Fibroblast of skin of abdomen (primary cell): ENCODE measurements around the gene UFSP1.
A peak's percentile ranks its signal among the peaks of the same experiment; 100 is the strongest.

ENCODE experiments used
- DNase-seq: peaks from one replicate; pipeline ENCODE4 v3.0.0-alpha.2; 2013

The UFSP1 gene

DNA sequence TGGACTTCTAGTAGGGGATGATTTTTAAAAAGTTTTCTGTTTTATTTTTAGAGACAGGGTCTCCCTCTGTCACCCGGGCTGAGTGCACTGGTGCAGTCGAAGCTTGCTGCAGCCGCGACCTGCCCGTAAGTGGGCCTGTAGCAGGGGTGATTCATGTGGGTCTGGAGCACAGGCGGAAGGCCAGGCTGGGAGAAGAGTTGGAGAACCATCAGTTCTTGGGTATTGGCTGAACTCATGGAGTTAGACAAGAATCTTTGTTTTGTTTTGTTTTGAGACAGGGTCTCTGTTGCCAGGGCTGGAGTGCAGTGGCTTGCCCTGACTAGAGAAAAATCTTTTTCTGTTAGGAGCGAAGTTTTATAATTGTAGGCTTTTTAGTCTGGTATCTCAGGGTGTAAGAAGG is 8.9 kb downstream of the UFSP1 start:
- DNase-seq = no peak

DNA sequence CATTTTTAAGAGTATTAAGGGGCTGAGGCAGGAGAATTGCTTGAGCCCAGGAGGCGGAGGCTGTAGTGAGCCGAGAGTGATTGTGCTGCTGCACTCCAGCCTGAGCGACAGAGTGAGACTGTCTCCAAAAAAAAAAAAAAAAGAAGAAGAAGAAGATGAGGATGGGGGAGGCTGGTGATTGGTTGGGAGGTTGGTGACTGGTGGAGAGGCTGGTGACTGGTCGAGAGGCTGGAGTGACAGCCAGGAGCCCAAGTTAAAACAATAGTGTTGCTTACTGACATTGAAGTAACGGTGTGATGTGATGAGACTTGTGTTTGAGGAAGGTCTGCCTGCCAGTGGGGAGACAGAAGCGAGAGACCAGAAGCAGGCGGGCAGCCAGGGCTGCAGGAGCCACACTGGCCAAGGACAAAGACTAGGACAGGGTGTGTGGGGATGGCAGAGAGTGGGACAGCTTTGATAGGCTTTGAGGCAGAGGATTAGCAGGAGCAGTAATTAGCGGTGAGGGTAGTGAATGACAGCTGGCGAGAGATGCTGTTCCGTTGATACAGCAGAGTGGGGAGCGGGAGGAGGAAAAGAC is 9.7 kb downstream of the UFSP1 start:
- DNase-seq = no peak

GRCh38 chr7:100878685-100879084 is 10.8 kb downstream of the UFSP1 start:
- DNase-seq = no peak

GRCh38 chr7:100878013-100878412 is 11.5 kb downstream of the UFSP1 start:
- no peak for DNase-seq

DNA sequence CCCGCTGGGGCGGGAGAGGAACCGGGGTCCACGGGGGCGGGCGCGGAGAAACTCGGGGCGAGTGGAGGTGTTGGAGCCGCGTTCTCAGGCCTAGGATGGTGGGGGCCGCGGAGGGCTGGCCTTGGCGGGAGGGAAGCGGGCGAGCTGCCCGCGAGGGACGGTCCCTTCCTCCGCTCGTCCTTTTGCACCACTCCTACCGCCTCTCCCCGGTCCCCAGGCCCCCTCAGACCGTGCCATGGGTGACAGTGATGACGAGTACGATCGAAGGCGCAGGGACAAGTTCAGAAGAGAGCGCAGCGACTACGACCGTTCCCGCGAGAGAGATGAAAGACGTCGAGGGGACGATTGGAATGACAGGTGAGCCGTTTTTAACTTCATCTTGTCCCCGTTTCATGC is 14.2 kb downstream of the UFSP1 start:
- no peak for DNase-seq

GRCh38 chr7:100874577-100875355 is 14.7 kb downstream of the UFSP1 start, which contains the start of gene SRRT:
Gene SRRT (plus strand): TSS chr7:100875103. CDS start chr7:100875591, 488 bp downstream.
- peak; percentile 98 for DNase-seq

GRCh38 chr7:100874300-100874576 is 15.3 kb downstream of the UFSP1 start:
- DNase-seq = no peak

DNA sequence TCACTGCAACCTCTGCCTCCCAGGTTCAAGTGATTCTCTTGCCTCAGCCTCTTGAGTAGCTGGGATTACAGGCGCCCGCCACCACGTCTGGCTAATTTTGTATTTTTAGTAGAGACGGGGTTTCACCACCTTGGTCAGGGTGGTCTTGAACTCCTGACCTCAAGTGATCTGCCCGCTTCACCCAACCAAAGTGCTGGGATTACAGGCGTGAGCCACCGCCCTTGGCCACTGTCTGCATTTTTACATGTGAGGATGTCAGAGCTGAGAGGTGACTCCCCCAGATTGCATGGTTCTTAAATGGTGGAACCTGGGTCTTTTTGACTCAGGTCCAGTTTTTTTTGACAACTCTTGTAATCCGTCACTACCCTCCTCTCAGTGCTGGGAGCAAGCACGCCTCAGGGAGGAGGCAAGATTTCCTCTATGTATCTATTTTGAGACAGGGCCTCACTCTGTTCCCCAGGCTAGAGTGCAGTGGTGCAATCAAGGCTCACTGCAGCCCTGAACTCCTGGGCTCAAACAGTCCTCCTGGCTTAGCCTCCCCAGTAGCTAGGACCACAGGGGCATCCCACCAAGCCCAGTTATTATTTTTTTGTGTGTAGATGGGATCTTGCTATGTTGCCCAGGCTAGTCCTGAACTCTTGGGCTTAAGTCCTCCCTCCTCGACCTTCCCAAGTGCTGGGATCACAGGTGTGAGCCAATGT is 15.8 kb downstream of the UFSP1 start:
- DNase-seq = no peak

GRCh38 chr7:100867776-100868485 is 21.6 kb downstream of the UFSP1 start:
- DNase-seq = no peak

DNA sequence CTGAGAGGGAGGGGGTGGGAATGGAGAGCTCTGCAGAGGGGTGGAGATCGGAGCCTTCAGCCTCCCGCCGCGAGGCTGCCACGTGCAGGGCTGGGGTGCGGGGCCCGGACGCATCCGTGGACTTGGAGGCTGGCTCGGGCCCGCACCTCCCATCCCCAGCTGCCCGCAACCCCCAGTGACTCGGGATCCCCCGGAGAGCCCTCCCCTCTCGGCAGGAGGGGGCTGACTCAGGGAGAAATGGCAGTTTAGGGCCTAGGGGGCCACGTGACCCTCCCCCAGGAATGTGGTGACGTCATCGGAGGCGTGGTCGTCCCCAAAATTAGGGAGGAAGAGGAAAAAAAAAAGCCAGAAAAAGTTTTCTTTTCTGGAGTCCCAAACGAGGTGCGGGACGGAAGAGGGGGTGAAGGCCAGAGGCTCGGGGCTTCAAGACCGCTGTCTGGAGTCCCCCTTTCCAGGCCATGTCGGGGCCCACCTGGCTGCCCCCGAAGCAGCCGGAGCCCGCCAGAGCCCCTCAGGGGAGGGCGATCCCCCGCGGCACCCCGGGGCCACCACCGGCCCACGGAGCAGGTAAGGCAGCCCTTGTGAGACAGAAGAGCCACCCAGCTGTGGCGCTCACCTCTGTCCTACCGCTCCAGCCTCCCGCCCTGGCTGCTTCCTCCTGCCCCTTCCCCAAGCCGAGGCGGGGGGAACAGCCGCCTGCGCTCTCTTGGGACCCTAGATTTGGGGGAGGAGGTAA is 22.3 kb downstream of the UFSP1 start, which contains the start of gene TRIP6:
TSS of gene TRIP6 (plus strand) at position 348 of the 736 bp plus-strand sequence. CDS start at position 459, 111 bp downstream.
- DNase-seq = peak; percentile 98

GRCh38 chr7:100866729-100867039 is 22.8 kb downstream of the UFSP1 start:
- DNase-seq = no peak

- DNase-seq = no peak
These were observed 23.4 kb downstream of the UFSP1 start for GRCh38 chr7:100865938-100866728.

DNA sequence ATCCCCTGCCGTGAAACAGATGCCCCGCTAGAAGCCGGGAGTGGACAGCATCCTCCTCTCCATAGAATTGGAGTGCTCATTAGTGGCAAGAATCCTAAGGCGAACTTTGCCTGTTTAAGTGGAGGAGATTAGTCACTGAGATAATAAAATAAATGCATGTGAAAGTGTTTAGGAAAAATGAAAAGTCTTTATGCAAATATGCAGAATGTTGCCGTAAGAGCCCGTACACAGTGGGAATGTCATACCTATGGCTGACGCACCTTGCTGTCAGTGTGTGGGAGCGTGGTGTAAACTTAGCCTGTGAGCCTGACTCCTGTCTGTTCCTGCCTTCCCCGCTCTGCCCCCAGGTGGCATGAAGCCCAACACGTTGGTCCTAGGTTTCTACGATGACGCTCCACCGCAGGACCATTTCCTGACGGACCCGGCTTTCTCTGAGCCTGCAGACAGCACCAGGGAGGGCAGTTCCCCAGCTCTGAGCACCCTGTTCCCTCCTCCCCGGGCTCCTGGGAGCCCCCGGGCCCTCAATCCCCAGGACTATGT is 24.1 kb downstream of the UFSP1 start:
- no peak for DNase-seq

DNA sequence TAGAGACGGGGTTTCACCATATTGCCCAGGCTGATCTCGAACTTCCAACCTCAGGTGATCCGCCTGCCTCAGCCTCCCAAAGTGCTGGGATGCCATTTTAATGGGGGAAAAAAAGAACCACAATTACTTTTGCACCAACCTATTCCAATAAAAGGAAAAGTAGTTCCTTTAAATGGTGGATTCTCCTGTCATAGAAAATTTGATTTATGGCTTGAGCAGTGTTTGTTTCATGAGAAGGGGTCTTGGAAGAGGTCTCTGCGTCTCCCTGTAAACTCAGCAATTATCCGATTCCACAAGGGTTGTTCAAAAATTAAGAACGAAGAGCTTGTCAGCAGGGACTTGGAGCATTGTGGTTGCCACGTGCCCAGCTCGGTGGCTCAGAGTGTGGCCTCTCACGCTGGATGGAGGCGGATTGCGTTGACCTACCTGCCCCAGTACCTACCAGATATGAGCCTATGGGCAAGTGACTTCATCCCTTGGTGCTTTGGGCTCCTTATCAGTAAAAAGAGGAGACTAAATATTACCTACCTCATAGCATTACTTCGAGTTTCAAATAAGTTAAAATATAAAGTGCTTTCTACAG is 25.2 kb downstream of the UFSP1 start:
- DNase-seq = no peak

- no peak for DNase-seq
These were observed 26.0 kb downstream of the UFSP1 start for GRCh38 chr7:100863406-100863950.

DNA sequence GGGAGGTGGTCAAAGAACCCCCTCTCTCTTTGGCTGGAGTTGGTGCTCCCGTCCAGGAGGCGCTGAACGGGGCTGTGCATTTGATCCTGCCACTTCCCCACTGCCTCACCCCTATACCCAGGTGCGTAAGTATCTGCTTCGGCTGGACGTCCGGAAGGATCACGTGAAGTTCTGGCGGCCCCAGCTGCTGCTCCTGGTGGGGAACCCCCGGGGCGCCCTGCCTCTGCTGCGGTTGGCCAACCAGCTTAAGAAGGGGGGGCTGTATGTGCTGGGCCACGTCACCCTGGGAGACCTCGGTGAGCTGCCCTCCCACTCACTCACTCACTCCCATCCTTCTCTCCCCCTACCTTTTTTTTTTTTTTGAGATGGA is 27.9 kb downstream of the UFSP1 start:
- no peak for DNase-seq

DNA sequence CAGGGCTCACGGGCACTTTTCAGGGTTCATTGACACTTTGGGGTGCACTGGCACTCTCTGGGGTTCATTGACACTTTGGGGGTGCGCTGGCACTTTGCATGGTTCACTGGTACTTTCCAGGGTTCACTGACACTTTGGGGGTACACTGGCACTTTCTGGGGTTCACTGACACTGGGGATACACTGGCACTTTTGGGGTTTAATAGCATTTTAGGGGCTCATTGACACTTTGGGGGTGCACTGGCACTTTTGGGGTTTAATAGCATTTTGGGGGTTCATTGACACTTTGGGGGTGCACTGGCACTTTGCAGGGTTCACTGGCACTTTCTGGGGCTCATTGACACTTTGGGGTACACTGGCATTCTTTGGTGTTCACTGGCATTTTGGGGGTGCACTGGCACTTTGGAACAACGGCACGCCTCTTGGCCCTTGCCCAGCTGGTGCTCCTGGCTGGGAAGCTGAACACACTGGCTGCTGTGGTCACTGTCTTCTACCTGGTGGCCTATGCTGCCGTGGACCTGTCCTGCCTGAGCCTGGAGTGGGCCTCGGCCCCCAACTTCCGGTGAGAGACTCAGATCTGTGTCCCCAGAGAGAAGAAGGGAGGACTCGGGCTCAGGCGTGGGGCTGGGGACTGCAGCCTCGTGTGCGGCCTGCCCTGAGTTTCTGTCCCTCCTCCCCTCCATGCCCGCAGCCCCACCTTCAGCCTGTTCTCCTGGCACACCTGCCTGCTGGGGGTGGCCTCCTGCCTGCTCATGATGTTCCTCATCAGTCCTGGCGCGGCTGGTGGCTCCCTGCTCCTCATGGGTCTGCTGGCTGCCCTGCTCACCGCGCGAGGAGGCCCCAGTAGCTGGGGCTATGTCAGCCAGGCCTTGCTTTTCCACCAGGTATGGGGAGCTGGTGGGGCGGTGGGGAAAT is 28.6 kb downstream of the UFSP1 start:
- no peak for DNase-seq

- no peak for DNase-seq
These were observed 29.7 kb downstream of the UFSP1 start for GRCh38 chr7:100859856-100860255.

DNA sequence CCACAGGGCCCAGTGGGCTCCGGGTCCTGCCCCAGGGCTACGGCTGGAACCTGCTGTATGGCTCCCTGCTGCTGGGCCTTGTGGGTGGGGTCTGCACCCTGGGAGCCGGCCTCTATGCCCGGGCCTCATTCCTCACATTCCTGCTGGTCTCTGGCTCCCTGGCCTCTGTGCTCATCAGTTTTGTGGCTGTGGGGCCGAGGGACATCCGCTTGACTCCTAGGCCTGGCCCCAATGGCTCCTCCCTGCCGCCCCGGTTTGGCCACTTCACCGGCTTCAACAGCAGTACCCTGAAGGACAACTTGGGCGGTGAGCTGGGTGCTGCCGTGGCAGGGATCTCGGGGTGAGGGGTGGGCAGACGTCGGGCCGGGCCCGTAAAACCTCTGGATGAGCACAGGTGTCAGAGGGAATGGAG is 32.6 kb downstream of the UFSP1 start:
- DNase-seq = no peak

DNA sequence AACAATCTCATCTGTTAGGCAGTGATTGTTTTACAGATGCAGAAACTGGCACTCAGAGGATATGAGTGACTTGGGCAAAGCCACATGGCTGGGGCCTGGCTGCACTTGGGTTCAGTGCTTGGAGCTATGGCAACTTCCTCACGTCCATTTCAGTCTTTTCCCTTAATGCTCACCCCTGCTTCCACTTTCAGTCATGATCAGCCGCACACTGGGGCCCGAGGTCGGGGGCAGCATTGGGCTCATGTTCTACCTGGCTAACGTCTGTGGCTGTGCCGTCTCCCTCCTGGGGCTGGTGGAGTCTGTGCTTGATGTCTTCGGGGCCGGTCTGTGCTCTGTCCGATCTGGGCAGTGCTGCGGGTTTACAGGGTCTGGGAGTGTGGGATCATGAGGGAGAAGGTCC is 34.0 kb downstream of the UFSP1 start:
- DNase-seq = no peak
